Measurements from ENCODE around the gene CCDC13.

The CCDC13 gene

DNA sequence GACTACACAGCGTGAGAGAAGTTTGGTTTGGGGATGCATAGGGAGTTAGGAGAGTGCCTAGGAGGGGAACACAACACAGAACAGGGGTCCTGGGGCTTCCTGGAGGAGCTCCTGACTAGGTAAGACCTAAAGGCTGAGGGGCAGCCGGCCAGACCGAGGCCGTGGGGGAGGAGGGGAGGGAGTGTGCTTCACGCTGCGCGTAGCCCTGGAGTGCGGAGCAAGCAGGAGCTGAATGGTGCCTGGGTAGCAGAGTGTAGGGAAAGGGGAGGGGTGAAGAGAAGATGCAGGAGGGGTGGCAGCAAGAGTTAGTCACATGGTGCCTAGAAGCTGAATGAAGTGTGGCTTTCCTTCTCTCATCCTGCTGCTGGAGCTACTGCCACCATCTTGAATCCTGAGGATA is 38.0 kb downstream of the CCDC13 start:
- ATAC-seq (ENCODE audit: low read depth), result no peak
- Histone ChIP-seq H3K9me3 (ENCODE audit: severe bottlenecking) (no peaks in the 10 kb centered on the region), H3K36me3 (ENCODE audit: low read depth) (no peaks in the 10 kb centered on the region), H3K4me3 (ENCODE audit: severe bottlenecking) (no peak overlapping the region), H3K27me3 (ENCODE audit: insufficient read depth, poor library complexity, severe bottlenecking) (no peaks in the 10 kb centered on the region), H3K4me1 (ENCODE audit: insufficient read depth, poor library complexity, severe bottlenecking) (no peaks in the 10 kb centered on the region), H3K27ac (ENCODE audit: poor library complexity, severe bottlenecking) (no peak overlapping the region)
- no peak for DNase-seq (ENCODE audit: low spot score)
- no peak for TF ChIP-seq CTCF (IDR thresholded peaks at IDR 0.05; ENCODE audit: poor library complexity, severe bottlenecking)

GRCh38 chr3:42734263-42734860 is 38.7 kb downstream of the CCDC13 start:
- H3K4me1 ChIP-seq (ENCODE audit: insufficient read depth, poor library complexity, severe bottlenecking), result no peaks in the 10 kb centered on the region
- H3K36me3 ChIP-seq (ENCODE audit: low read depth), result no peaks in the 10 kb centered on the region
- no peaks in the 10 kb centered on the region for H3K9me3 ChIP-seq (ENCODE audit: severe bottlenecking)
- DNase-seq (ENCODE audit: low spot score) (no peak), ATAC-seq (ENCODE audit: low read depth) (no peak)
- H3K27ac ChIP-seq (ENCODE audit: poor library complexity, severe bottlenecking), result no peak overlapping the region
- no peak for TF ChIP-seq CTCF (IDR thresholded peaks at IDR 0.05; ENCODE audit: poor library complexity, severe bottlenecking)
- no peak overlapping the region for H3K4me3 ChIP-seq (ENCODE audit: severe bottlenecking)
- H3K27me3 ChIP-seq (ENCODE audit: insufficient read depth, poor library complexity, severe bottlenecking), result no peaks in the 10 kb centered on the region

DNA sequence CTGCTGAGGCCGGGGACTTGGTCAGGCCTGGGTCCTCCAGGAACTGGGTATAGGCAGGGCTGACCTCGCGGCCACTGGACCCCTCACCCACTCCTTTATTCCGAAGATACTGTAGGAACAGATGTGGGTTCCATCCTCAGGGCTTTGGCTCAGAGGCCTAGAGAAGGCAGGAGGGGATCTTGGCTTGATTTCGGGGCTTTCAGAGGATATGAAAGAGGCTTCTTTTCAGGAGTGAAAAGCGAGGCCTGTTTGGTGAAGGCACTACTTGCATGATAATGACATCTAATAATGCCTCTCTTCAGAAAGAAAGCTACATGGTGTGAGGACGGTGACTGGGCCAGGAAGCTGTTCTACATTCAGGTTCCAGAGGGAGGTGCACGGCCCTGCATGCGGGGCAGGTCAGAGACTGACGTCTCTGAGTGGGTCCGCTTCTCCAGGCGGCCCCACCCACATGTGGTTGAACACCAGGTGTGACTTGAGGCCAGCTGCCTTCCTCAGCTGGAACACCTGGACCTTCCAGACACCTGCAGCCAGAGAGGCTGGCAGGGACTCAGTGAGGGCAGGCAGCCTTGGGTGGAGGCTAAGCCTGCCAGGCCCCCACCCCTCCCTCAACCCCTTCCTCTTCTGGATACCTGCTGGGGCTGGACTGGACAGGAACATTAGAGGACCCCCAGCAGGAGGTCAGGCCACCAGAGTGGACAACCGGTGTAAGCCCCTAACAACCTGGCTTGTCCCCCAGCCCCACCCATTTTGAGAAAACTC is 39.4 kb downstream of the CCDC13 start:
- ATAC-seq (ENCODE audit: low read depth), result no peak
- no peaks in the 10 kb centered on the region for H3K4me1 ChIP-seq (ENCODE audit: insufficient read depth, poor library complexity, severe bottlenecking)
- H3K36me3 ChIP-seq (ENCODE audit: low read depth), result no peaks in the 10 kb centered on the region
- no peak for DNase-seq (ENCODE audit: low spot score)
- no peak overlapping the region for H3K27ac ChIP-seq (ENCODE audit: poor library complexity, severe bottlenecking)
- no peaks in the 10 kb centered on the region for H3K27me3 ChIP-seq (ENCODE audit: insufficient read depth, poor library complexity, severe bottlenecking)
- TF ChIP-seq CTCF (IDR thresholded peaks at IDR 0.05; ENCODE audit: poor library complexity, severe bottlenecking), result no peak
- H3K9me3 ChIP-seq (ENCODE audit: severe bottlenecking), result no peaks in the 10 kb centered on the region
- H3K4me3 ChIP-seq (ENCODE audit: severe bottlenecking), result no peak overlapping the region

DNA sequence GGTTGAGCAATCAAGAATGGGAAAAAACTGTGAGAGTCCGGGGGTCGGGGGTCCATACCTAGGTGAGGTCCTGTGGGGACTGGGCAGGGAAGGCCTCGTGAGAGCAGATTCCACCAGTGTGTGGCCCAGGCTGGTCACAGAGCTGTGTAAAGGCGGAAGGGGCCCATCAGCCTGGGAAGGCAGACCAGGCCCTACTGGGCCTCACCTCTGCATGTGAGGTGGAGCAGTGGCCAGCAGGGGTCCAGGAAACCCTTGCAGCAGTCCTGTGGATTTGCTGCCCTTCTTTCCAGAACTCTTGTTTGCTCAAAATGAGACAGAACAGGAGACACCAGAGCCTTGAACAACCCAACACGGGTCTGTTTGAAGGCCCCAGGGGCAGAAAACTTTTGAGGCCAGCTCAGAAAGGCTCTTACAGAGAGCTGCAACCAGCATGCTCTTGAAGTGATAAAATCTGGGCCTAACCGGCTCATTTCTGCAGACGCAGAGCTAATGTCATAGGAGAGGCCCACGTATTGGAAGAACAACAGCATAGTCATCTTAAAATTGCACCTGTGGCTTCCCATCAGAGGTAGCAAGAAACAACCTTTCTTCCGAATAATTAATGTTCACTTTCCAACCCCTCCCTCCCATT is 40.1 kb downstream of the CCDC13 start:
- H3K27ac ChIP-seq (ENCODE audit: poor library complexity, severe bottlenecking), result no peak overlapping the region
- H3K36me3 ChIP-seq (ENCODE audit: low read depth), result no peaks in the 10 kb centered on the region
- peak; percentile 42; the same call in 1 of the 3 replicates for ATAC-seq (ENCODE audit: low read depth)
- H3K4me1 ChIP-seq (ENCODE audit: insufficient read depth, poor library complexity, severe bottlenecking), result no peaks in the 10 kb centered on the region
- H3K27me3 ChIP-seq (ENCODE audit: insufficient read depth, poor library complexity, severe bottlenecking), result no peaks in the 10 kb centered on the region
- no peak overlapping the region for H3K4me3 ChIP-seq (ENCODE audit: severe bottlenecking)
- no peak for TF ChIP-seq CTCF (IDR thresholded peaks at IDR 0.05; ENCODE audit: poor library complexity, severe bottlenecking)
- H3K9me3 ChIP-seq (ENCODE audit: severe bottlenecking), result no peaks in the 10 kb centered on the region
- DNase-seq (ENCODE audit: low spot score), result no peak
